ENCODE measurements around the gene CHMP2A. TPM values are rescaled to one million over a fixed set of nuclear protein-coding genes. Genes with fewer than 3 reads are reported as not detected.

CHMP2A gene
- total and polyA plus RNA-seq, 5 donors, result 106 to 196 (median 116) TPM

GRCh38 chr19:58521651-58522050 is 33.3 kb downstream of the CHMP2A start:
- DNase-seq, result no peak
- 61% methylated on average over 4 of the region's 4 CpGs for WGBS
- Histone ChIP-seq H3K4me1 (ENCODE audit: control insufficient read depth, insufficient read depth, low read length) (peaks cover 3% of the 10 kb centered on the region), H3K27me3 (ENCODE audit: control insufficient read depth, insufficient read depth) (no peaks in the 10 kb centered on the region), H3K9me3 (ENCODE audit: control insufficient read depth, low read length) (no peaks in the 10 kb centered on the region), H3K27ac (ENCODE audit: low read length) (no peak overlapping the region), H3K4me3 (ENCODE audit: low read length) (no peak overlapping the region)
- intact Hi-C loops (cut with DNase I), result no loop called here
- no peak for ATAC-seq

DNA sequence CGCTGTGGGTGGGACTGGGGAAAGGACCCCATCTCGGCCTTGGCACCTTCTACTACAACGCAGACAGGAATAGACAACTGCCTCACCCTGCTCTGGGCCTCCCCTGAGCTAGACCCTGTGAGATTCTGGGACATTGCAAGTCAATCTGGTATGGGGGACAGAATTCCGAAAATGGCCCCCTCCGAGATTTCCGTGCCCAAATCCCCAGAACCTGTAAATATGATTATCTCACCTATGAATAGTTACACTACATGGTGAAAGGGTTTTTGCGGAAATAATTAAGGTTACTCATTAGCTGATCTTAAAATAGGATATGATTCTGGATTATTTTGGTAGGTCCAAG is 34.7 kb downstream of the CHMP2A start:
- H3K27me3 ChIP-seq (ENCODE audit: control insufficient read depth, insufficient read depth), result no peaks in the 10 kb centered on the region
- DNase-seq (no peak), ATAC-seq (no peak)
- H3K4me1 ChIP-seq (ENCODE audit: control insufficient read depth, insufficient read depth, low read length), result peaks cover 3% of the 10 kb centered on the region
- H3K4me3 ChIP-seq (ENCODE audit: low read length), result peak overlapping the region; percentile 45
- H3K9me3 ChIP-seq (ENCODE audit: control insufficient read depth, low read length), result no peaks in the 10 kb centered on the region
- peak overlapping the region; percentile 80 for H3K27ac ChIP-seq (ENCODE audit: low read length)
- intact Hi-C loops (cut with DNase I), result no loop called here
- 15% methylated on average over 7 of the region's 7 CpGs for WGBS

GRCh38 chr19:58519355-58520256 is 35.3 kb downstream of the CHMP2A start, which contains the start of gene ZBTB45:
Gene ZBTB45, minus strand, starts transcription at chr19:58519810. Its CDS starts 2,137 bp downstream, at chr19:58517673.
- H3K4me3 ChIP-seq (ENCODE audit: low read length), result peak within 1 kb of the TSS; percentile 45
- peak within 1 kb of the TSS; percentile 80 for H3K27ac ChIP-seq (ENCODE audit: low read length)
- DNase-seq, result peak; percentile 93 to 96 (median 96)
- H3K27me3 ChIP-seq (ENCODE audit: control insufficient read depth, insufficient read depth), result no peaks in the 10 kb centered on the region
- H3K9me3 ChIP-seq (ENCODE audit: control insufficient read depth, low read length), result no peaks in the 10 kb centered on the region
- H3K4me1 ChIP-seq (ENCODE audit: control insufficient read depth, insufficient read depth, low read length), result peaks cover 3% of the 10 kb centered on the region
- intact Hi-C loops (cut with DNase I), result no loop called here
- ATAC-seq, result peak; percentile 91 to 92
- under 1% methylated on average over 87 of the region's 87 CpGs for WGBS

DNA sequence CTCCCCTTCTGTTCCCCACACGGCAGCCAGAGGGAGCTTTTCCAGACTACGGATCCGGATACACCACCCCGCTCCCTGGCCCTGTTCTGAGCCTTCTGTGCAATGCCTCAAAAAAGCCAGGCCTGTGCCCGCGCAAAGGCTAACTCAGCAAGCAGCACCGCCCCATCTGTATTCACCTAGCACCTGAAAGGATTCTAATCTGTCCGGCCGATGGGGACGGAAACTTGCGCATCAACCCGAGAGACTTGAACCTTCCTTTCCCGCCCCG is 35.9 kb downstream of the CHMP2A start:
- DNase-seq (peak; percentile 68 to 88 (median 80)), ATAC-seq (peak; percentile 66 to 72)
- H3K27ac ChIP-seq (ENCODE audit: low read length), result peak overlapping the region; percentile 80
- no peaks in the 10 kb centered on the region for H3K27me3 ChIP-seq (ENCODE audit: control insufficient read depth, insufficient read depth)
- peaks cover 3% of the 10 kb centered on the region for H3K4me1 ChIP-seq (ENCODE audit: control insufficient read depth, insufficient read depth, low read length)
- under 1% methylated on average over 14 of the region's 14 CpGs for WGBS
- H3K9me3 ChIP-seq (ENCODE audit: control insufficient read depth, low read length), result no peaks in the 10 kb centered on the region
- intact Hi-C loops (cut with DNase I), result no loop called here
- H3K4me3 ChIP-seq (ENCODE audit: low read length), result peak overlapping the region; percentile 45

DNA sequence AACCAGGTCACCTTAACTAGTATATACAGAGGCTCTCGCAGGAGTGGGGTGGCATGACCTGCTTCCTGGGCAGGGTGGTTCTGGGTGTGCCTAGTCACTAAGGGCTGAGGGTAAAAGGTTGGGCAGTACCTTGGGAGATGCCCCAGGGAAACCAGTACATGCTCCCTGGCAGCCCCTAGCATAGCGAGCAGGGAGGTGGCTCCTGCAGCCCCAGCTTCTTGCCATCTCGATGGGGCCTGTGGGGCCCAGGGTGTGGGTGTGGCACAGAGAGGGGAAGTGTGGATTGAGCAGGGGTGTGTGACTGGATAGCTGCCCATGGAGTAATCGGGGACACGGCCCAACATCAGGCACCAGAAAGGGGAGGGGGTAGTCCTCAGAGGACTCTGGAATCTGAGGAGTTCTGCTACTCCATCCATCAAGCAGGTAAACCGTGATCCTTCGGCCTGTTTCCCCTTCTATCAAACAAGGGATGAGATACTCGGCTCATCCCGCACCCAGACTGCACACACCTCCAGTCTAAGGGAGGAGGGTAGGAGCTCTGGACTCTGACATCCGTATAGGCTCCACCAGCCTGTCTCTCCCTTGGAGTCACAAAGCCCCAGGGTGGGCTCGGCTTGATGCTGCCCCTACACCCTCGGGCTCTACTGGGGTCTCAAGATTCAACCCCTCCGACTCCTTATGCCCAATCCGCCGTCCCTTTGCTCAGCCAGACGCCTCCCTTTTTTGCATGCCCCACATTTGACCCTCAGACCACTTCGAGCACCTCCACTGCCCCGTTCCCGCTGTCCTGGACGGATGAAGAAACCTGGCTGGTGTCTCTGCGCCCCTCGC is 36.4 kb downstream of the CHMP2A start:
- WGBS, result 11% methylated on average over 22 of the region's 22 CpGs
- Histone ChIP-seq H3K4me1 (ENCODE audit: control insufficient read depth, insufficient read depth, low read length) (peaks cover 3% of the 10 kb centered on the region), H3K4me3 (ENCODE audit: low read length) (peak overlapping the region; percentile 45), H3K27ac (ENCODE audit: low read length) (peak overlapping the region; percentile 80), H3K9me3 (ENCODE audit: control insufficient read depth, low read length) (no peaks in the 10 kb centered on the region), H3K27me3 (ENCODE audit: control insufficient read depth, insufficient read depth) (no peaks in the 10 kb centered on the region)
- ATAC-seq, result no peak
- DNase-seq, result peak in 2 of 3 donors; percentile 63 to 71
- intact Hi-C loops (cut with DNase I), result no loop called here

- peaks cover 3% of the 10 kb centered on the region for H3K4me1 ChIP-seq (ENCODE audit: control insufficient read depth, insufficient read depth, low read length)
These were observed 37.7 kb downstream of the CHMP2A start for GRCh38 chr19:58516964-58517833.

DNA sequence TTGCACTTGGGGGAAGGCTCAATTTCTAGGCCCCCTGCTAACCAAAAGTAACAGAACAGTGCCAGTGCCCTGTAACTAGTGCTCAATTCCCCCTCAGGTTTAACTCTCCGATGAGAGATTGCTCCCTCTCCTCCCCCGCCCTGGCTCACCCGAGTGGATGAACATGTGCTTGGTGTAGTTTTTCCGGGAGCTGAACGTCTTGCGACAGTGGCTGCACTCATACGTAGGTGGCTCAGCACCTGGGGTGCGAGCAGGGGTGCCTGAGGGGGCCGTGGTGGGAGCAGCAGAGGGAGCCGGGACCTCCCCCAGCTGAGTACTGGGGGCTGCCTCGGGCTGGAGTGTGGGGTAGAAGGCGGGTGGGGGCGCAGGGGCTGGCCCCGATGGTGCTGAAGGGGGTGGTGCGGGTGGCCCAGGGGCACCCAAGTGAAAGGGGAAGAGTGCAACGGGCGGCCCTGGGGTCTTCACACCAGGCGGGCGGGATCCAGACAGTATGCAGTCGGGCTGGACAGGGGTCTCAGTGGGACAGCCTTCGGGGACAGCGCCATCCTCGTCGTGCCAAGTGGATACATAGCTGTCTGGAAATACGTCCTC is 38.6 kb downstream of the CHMP2A start:
- DNase-seq (no peak), ATAC-seq (no peak)
- intact Hi-C loops (cut with DNase I), result no loop called here
- WGBS, result 89% methylated on average over 25 of the region's 25 CpGs
- Histone ChIP-seq H3K4me1 (ENCODE audit: control insufficient read depth, insufficient read depth, low read length) (peaks cover 3% of the 10 kb centered on the region), H3K4me3 (ENCODE audit: low read length) (no peak overlapping the region), H3K27ac (ENCODE audit: low read length) (no peak overlapping the region), H3K27me3 (ENCODE audit: control insufficient read depth, insufficient read depth) (no peaks in the 10 kb centered on the region), H3K9me3 (ENCODE audit: control insufficient read depth, low read length) (no peaks in the 10 kb centered on the region)

More at GRCh38 chr19:58516964-58517833, 37.7 kb downstream of the CHMP2A start:
- no peaks in the 10 kb centered on the region for H3K27me3 ChIP-seq (ENCODE audit: control insufficient read depth, insufficient read depth)
- WGBS, result 88% methylated on average over 65 of the region's 65 CpGs
- DNase-seq (peak in 2 of 3 donors; percentile 59 to 70), ATAC-seq (no peak)
- H3K27ac ChIP-seq (ENCODE audit: low read length), result no peak overlapping the region
- no peak overlapping the region for H3K4me3 ChIP-seq (ENCODE audit: low read length)
- H3K9me3 ChIP-seq (ENCODE audit: control insufficient read depth, low read length), result no peaks in the 10 kb centered on the region
- intact Hi-C loops (cut with DNase I), result no loop called here

DNA sequence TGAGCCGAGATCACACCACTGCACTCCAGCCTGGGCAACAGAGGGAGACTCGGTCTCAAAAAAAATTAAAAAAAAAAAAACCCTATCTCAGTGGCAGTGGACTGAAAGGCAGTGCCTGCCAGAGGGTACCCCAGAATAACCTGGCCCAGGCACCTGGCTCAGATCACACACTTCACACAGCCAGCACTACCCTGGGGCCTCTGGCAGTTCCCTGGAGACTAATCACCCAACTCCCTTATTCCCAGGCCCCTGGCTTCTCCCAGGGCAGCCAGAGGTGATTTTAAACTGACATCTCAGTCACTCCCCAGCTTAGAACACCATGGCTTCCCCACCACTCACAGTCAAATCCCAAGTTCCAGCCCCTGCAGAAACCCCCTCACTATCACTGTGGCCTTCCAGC is 39.6 kb downstream of the CHMP2A start:
- ATAC-seq (no peak), DNase-seq (no peak)
- no peak overlapping the region for H3K27ac ChIP-seq (ENCODE audit: low read length)
- peaks cover 3% of the 10 kb centered on the region for H3K4me1 ChIP-seq (ENCODE audit: control insufficient read depth, insufficient read depth, low read length)
- WGBS, result 92% methylated on average over 2 of the region's 2 CpGs
- intact Hi-C loops (cut with DNase I), result no loop called here
- no peaks in the 10 kb centered on the region for H3K9me3 ChIP-seq (ENCODE audit: control insufficient read depth, low read length)
- H3K27me3 ChIP-seq (ENCODE audit: control insufficient read depth, insufficient read depth), result no peaks in the 10 kb centered on the region
- no peak overlapping the region for H3K4me3 ChIP-seq (ENCODE audit: low read length)

DNA sequence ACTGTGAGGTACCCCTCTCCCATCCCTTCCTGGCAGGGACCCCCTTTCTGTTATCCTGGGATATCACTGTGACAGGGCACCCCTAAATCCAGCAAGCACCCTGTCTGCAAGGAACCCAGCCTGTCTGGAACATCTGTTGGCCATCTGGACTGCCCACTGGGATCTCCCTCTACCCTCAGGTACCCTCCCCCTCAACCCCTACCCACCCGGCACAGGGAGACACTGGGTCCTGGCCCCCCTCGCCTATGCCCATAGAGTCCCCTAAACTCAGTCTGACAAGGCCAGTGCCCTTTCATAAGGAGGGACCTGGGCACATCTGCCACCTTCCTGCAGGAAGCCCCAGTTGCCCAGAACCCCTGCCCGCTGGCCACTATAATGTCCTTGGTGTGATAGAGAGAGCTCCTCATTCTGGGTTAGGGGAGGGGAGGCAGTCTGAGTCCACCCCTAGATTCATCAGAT is 40.3 kb downstream of the CHMP2A start:
- H3K9me3 ChIP-seq (ENCODE audit: control insufficient read depth, low read length), result no peaks in the 10 kb centered on the region
- intact Hi-C loops (cut with DNase I), result no loop called here
- no peak overlapping the region for H3K27ac ChIP-seq (ENCODE audit: low read length)
- peaks cover 3% of the 10 kb centered on the region for H3K4me1 ChIP-seq (ENCODE audit: control insufficient read depth, insufficient read depth, low read length)
- H3K27me3 ChIP-seq (ENCODE audit: control insufficient read depth, insufficient read depth), result no peaks in the 10 kb centered on the region
- no peak for DNase-seq
- no peak for ATAC-seq
- 73% methylated on average over 3 of the region's 3 CpGs for WGBS
- H3K4me3 ChIP-seq (ENCODE audit: low read length), result no peak overlapping the region
